Endothelial cell of umbilical vein (primary cell): ENCODE results near the gene PKNOX2. TPM values are rescaled to one million over a fixed set of nuclear protein-coding genes. Genes with fewer than 3 reads are reported as not detected.

Experiments used
- BruUV-seq: library from RNA; stranded (reverse); fragments of 400-500 nt; replicated peaks from 2 replicates; lab custom pipeline; 2021; lab: Mats Ljungman, UMichigan
- CTCF ChIA-PET: fragments of 300-600, 350-600 bp; sonication (Branson Sonifier 250); formaldehyde crosslinking; loops from one replicate; lab custom pipeline; 2021; ENCODE audit warnings: antibody characterized with exemption, inconsistent platforms; lab: Charles Lee
- POLR2A ChIA-PET: fragments of 300-600, 350-600 bp; sonication (Branson Sonifier 250); formaldehyde crosslinking; loops from one replicate; lab custom pipeline; 2021; ENCODE audit warnings: antibody characterized with exemption, inconsistent platforms; lab: Charles Lee
- DNase-seq: peaks from one replicate; pipeline ENCODE4 v3.0.0-alpha.2; 2011; ENCODE audit warnings: low read depth, low spot score
- FAIRE-seq: peaks from 2 replicates; lab custom pipeline; 2011; peaks lifted over from hg19 to GRCh38; lab: Jason Lieb, UNC
- H2AFZ ChIP-seq: 2 replicates; pipeline ENCODE4 v1.6.0; 2012; ENCODE audit warnings: low read depth, low read length, control low read depth, inconsistent platforms
- H3K27ac ChIP-seq: 2 replicates; pipeline ENCODE4 v1.5.1; 2011; ENCODE audit warnings: low read depth, mild to moderate bottlenecking, control low read depth, low read length, moderate library complexity; ENCODE audit not compliant: insufficient read depth
- H3K27me3 ChIP-seq, 2 experiments: 2 replicates each; pipeline versions ENCODE4 v1.6.0 to v1.6.1; 2011; ENCODE audit warnings: low read length in 2 of 2, mixed read lengths in 1 of 2; ENCODE audit not compliant: control insufficient read depth in 2 of 2, insufficient read depth in 2 of 2
- H3K36me3 ChIP-seq, 2 experiments: 2 replicates in 1 of 2; 3 replicates in 1 of 2; pipeline ENCODE4 v1.5.1; 2011; ENCODE audit warnings: low read length in 2 of 2, mild to moderate bottlenecking in 1 of 2, moderate library complexity in 1 of 2; ENCODE audit not compliant: control insufficient read depth in 2 of 2, insufficient read depth in 2 of 2; ENCODE audit errors: extremely low read depth in 1 of 2
- H3K4me1 ChIP-seq: 3 replicates; pipeline ENCODE4 v1.5.1; 2011; ENCODE audit warnings: mild to moderate bottlenecking, low read length; ENCODE audit not compliant: control insufficient read depth, insufficient read depth; ENCODE audit errors: extremely low read depth
- H3K4me2 ChIP-seq: 2 replicates; pipeline ENCODE4 v1.6.1; 2011; ENCODE audit warnings: low read length, control low read depth, mixed read lengths; ENCODE audit not compliant: insufficient read depth
- H3K4me3 ChIP-seq, 3 experiments: fragments of 200-600 bp in 1 of 3; sonication (generic), shearing (Covaris generic) in 1 of 3; replicated peaks in 1 of 3; 2 replicates each; pipeline ENCODE4 v1.5.1; 2011 to 2016; ENCODE audit warnings: control low read depth in 3 of 3, low read length in 3 of 3, mild to moderate bottlenecking in 2 of 3, inconsistent platforms in 1 of 3, low read depth in 1 of 3, moderate library complexity in 1 of 3; ENCODE audit not compliant: insufficient read depth in 1 of 3
- H3K79me2 ChIP-seq: 2 replicates; pipeline ENCODE4 v1.6.0; 2012; ENCODE audit warnings: low read length, inconsistent platforms; ENCODE audit not compliant: control insufficient read depth, insufficient read depth
- H3K9ac ChIP-seq: replicated peaks from 2 replicates; pipeline ENCODE3; 2011; ENCODE audit warnings: low read length, control low read depth; ENCODE audit not compliant: insufficient read depth; ENCODE audit errors: extremely low read depth
- H3K9me1 ChIP-seq: replicated peaks from 3 replicates; pipeline ENCODE4 v1.6.0; 2011; ENCODE audit warnings: mild to moderate bottlenecking, low read length; ENCODE audit not compliant: control insufficient read depth, insufficient read depth; ENCODE audit errors: extremely low read depth
- H3K9me3 ChIP-seq: replicated peaks from 2 replicates; pipeline ENCODE4 v1.5.1; 2012; ENCODE audit warnings: low read length, inconsistent platforms; ENCODE audit not compliant: control insufficient read depth, insufficient read depth
- H4K20me1 ChIP-seq: replicated peaks from 2 replicates; pipeline ENCODE3; 2011; ENCODE audit warnings: mild to moderate bottlenecking, low read length; ENCODE audit not compliant: control insufficient read depth, insufficient read depth; ENCODE audit errors: extremely low read depth
- EZH2 ChIP-seq: IDR thresholded peaks from 2 replicates; pipeline ENCODE4 v1.6.1; 2012; ENCODE audit warnings: borderline replicate concordance, low read depth, mild to moderate bottlenecking, moderate library complexity, low read length, inconsistent platforms; ENCODE audit not compliant: severe bottlenecking
- GATA2 ChIP-seq: IDR thresholded peaks from 2 replicates; pipeline ENCODE4 v1.7.0; 2011; ENCODE audit warnings: low read depth, mild to moderate bottlenecking, moderate library complexity, mixed read lengths, low read length; ENCODE audit not compliant: insufficient read length, insufficient read depth
- MYC ChIP-seq: IDR thresholded peaks from one replicate; pipeline ENCODE4 v1.6.1; 2011; ENCODE audit warnings: mild to moderate bottlenecking, low read depth, low read length
- POLR2A ChIP-seq: IDR thresholded peaks from 2 replicates; pipeline ENCODE4 v1.6.1; 2012; ENCODE audit warnings: low read depth, mild to moderate bottlenecking, control low read depth, low read length
- POLR2AphosphoS5 ChIP-seq: IDR thresholded peaks from 2 replicates; pipeline ENCODE4 v1.6.1; 2012; ENCODE audit warnings: low read depth, mild to moderate bottlenecking, control low read depth, low read length, moderate library complexity; ENCODE audit not compliant: insufficient read depth
- dilution Hi-C: fragments of 300-500 bp; cut with MboI; formaldehyde crosslinking; loops from one replicate; pipeline ENCODE4 v1.15.0; 2019; ENCODE audit warnings: low sequenced_read_pairs; ENCODE audit not compliant: extremely low pct_ligation_motif_present
- intact Hi-C: fragments of 100-400 bp; cut with micrococcal nuclease; formaldehyde crosslinking; loops from one replicate; pipeline ENCODE4 v1.10.0; 2022
- polyA plus RNA-seq, 4 experiments: library from polyadenylated mRNA; depleted of rRNA in 3 of 4; stranded (reverse) in 3 of 4; unstranded in 1 of 4; fragments of >200 nt; gene quantifications; 2 replicates each; pipeline versions ENCODE4 v1.2.1 to v1.2.3, GENCODE V29; 2011 to 2012; ENCODE audit warnings: missing spikeins in 1 of 4
- total RNA-seq: library from RNA; stranded (reverse); gene quantifications from 2 replicates; pipeline ENCODE4 v1.2.3, GENCODE V29; 2021
- TF ChIP-seq, protein P1 (sequence below), 2 donors: IDR thresholded peaks; 1 replicate in 1 of 2; 2 replicates in 1 of 2; pipeline ENCODE4 v1.5.1; 2011; ENCODE audit warnings: low read length in 2 of 2, mild to moderate bottlenecking in 2 of 2, moderate library complexity in 2 of 2, control low read depth in 1 of 2, inconsistent platforms in 1 of 2, low read depth in 1 of 2; ENCODE audit not compliant: insufficient read depth in 1 of 2; ENCODE audit errors: extremely low read depth in 1 of 2
- TF ChIP-seq, protein P2 (sequence below): IDR thresholded peaks from 2 replicates; pipeline ENCODE4 v1.6.1; 2011; ENCODE audit not compliant: insufficient read depth, insufficient read length

Gene PKNOX2
- total and polyA plus RNA-seq, 2 donors (not counting 3 experiments of a cell fraction or from before 2014, with no cell fraction given), result 0.11 to 0.91 TPM

DNA sequence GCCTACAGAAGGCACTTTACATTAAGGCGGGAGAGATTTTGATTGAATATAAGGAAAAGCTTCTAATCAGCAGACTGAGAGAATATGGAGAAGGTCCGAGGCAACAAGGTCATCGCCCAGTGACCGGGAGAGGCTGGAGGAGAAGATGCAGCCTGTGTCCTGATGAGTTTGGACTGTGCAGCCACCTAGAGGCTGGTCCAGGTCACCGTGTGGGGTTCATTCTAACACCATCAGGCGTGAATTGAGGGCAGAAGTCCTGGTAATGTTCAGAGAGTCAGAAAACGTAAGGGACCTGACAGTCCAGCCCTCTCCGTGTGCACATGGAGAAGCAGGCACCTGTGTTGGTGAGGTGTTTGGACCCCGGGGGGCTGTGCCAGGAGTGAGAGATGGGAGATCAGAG is 228.8 kb downstream of the PKNOX2 start:
- dilution Hi-C loops, result no loop called here
- ChIA-PET POLR2A (no interaction called here), CTCF (no interaction called here)
- BruUV-seq, result no TSS peak
- Histone ChIP-seq H3K27ac (no peak overlapping the region), H3K9me1 (no peaks in the 10 kb centered on the region), H3K79me2 (no peaks in the 10 kb centered on the region), H3K4me2 (no peak overlapping the region), H3K4me3 (no peak overlapping the region), H2AFZ (no peak overlapping the region), H3K9ac (no peak overlapping the region), H3K4me1 (peaks cover 18% of the 10 kb centered on the region), H3K9me3 (no peaks in the 10 kb centered on the region), H3K27me3 (peaks cover 0 to 4% of the 10 kb centered on the region in 2 experiments), H4K20me1 (no peaks in the 10 kb centered on the region), H3K36me3 (no peaks in the 10 kb centered on the region)
- TF ChIP-seq, protein P1, sequence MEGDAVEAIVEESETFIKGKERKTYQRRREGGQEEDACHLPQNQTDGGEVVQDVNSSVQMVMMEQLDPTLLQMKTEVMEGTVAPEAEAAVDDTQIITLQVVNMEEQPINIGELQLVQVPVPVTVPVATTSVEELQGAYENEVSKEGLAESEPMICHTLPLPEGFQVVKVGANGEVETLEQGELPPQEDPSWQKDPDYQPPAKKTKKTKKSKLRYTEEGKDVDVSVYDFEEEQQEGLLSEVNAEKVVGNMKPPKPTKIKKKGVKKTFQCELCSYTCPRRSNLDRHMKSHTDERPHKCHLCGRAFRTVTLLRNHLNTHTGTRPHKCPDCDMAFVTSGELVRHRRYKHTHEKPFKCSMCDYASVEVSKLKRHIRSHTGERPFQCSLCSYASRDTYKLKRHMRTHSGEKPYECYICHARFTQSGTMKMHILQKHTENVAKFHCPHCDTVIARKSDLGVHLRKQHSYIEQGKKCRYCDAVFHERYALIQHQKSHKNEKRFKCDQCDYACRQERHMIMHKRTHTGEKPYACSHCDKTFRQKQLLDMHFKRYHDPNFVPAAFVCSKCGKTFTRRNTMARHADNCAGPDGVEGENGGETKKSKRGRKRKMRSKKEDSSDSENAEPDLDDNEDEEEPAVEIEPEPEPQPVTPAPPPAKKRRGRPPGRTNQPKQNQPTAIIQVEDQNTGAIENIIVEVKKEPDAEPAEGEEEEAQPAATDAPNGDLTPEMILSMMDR (IDR thresholded peaks at IDR 0.05; ENCODE audit: extremely low read depth in 1 of 2, insufficient read depth in 1 of 2, low read depth in 1 of 2, low read length in 2 of 2), result no peak
- TF ChIP-seq POLR2AphosphoS5 (no peak), MYC (no peak), GATA2 (no peak)
- TF ChIP-seq, protein P2, sequence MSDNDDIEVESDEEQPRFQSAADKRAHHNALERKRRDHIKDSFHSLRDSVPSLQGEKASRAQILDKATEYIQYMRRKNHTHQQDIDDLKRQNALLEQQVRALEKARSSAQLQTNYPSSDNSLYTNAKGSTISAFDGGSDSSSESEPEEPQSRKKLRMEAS, result no peak
- intact Hi-C loops, result no loop called here
- no peak for DNase-seq
- FAIRE-seq, result no peak

DNA sequence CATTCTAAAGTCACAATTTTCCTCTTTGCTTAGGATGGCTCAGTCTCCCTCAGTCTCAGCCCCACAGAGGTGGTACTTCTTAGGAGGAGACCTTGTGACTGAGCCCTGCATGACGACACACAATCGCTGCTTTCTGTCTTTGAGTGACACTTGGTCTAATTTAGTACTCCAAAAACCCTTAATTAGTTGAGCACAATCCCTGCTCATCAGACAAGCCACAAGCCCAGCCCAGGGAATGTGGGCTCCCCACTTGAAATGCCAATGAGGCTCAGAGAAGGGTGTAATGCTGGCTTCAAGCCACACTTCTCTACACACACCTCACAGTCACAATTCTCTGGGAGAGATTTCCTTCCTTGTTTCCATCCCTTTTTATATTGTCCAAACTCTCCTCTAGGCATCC is 229.7 kb downstream of the PKNOX2 start:
- no peak overlapping the region for H3K4me2 ChIP-seq
- intact Hi-C loops (no loop called here), dilution Hi-C loops (no loop called here)
- no peak overlapping the region for H2AFZ ChIP-seq
- no TSS peak for BruUV-seq
- POLR2A ChIA-PET, result no interaction called here
- H4K20me1 ChIP-seq, result no peaks in the 10 kb centered on the region
- CTCF ChIA-PET, result interaction anchor here (1.2 kb wide), 1 partner anchor 11 kb away, joined by 8 read pairs; no protein-coding TSS in a partner anchor
- no peaks in the 10 kb centered on the region for H3K9me3 ChIP-seq
- H3K27me3 ChIP-seq, result peaks cover 0 to 4% of the 10 kb centered on the region in 2 experiments
- H3K9me1 ChIP-seq, result no peaks in the 10 kb centered on the region
- H3K36me3 ChIP-seq, result no peaks in the 10 kb centered on the region
- FAIRE-seq (no peak), DNase-seq (no peak)
- no peak for TF ChIP-seq POLR2A
- no peak for TF ChIP-seq MYC
- no peak for TF ChIP-seq EZH2
- no peak for TF ChIP-seq GATA2
- H3K4me3 ChIP-seq, result no peak overlapping the region
- no peak overlapping the region for H3K9ac ChIP-seq
- H3K79me2 ChIP-seq, result no peaks in the 10 kb centered on the region
- H3K4me1 ChIP-seq, result peaks cover 18% of the 10 kb centered on the region
- no peak overlapping the region for H3K27ac ChIP-seq
